Osteoblast (primary cell): ENCODE measurements around the gene GGA1. TPM values are rescaled to one million over a fixed set of nuclear protein-coding genes. Genes with fewer than 3 reads are reported as not detected.

Experiments
- DNase-seq: peaks from one replicate; pipeline ENCODE4 v3.0.0; 2011; ENCODE audit warnings: low spot score, mixed read lengths; ENCODE audit not compliant: insufficient read length; ENCODE audit errors: missing footprints
- H2AFZ ChIP-seq: 2 replicates; pipeline ENCODE4 v1.6.0; 2011; ENCODE audit warnings: mild to moderate bottlenecking, low read length
- H3K27ac ChIP-seq: 2 replicates; pipeline ENCODE4 v1.5.1; 2011; ENCODE audit warnings: mild to moderate bottlenecking, low read depth, low read length, moderate library complexity
- H3K27me3 ChIP-seq: 2 replicates; pipeline ENCODE4 v1.6.0; 2012; ENCODE audit warnings: mild to moderate bottlenecking, control low read depth, inconsistent platforms, low read length, moderate library complexity; ENCODE audit not compliant: insufficient read depth
- H3K36me3 ChIP-seq: 2 replicates; pipeline ENCODE4 v1.5.1; 2011; ENCODE audit warnings: mild to moderate bottlenecking, low read length, control low read depth, moderate library complexity; ENCODE audit not compliant: insufficient read depth
- H3K4me1 ChIP-seq: 2 replicates; pipeline ENCODE4 v1.5.1; 2011; ENCODE audit warnings: mild to moderate bottlenecking, low read length, control low read depth, moderate library complexity; ENCODE audit not compliant: insufficient read depth
- H3K4me2 ChIP-seq: 2 replicates; pipeline ENCODE4 v1.6.0; 2011; ENCODE audit warnings: mild to moderate bottlenecking, low read length; ENCODE audit not compliant: insufficient read depth
- H3K4me3 ChIP-seq: fragments of 200-600 bp; sonication (generic); 3 replicates; pipeline ENCODE4 v1.5.1; 2012; ENCODE audit warnings: mild to moderate bottlenecking, low read length, inconsistent platforms; ENCODE audit not compliant: insufficient read depth
- H3K79me2 ChIP-seq: 2 replicates; pipeline ENCODE4 v1.6.0; 2012; ENCODE audit warnings: mild to moderate bottlenecking, low read length, control low read depth, inconsistent platforms; ENCODE audit not compliant: insufficient read depth
- H3K9me3 ChIP-seq: 2 replicates; pipeline ENCODE4 v1.5.1; 2011; ENCODE audit warnings: low read depth, low read length, control low read depth
- H4K20me1 ChIP-seq: 2 replicates; pipeline ENCODE4 v1.6.0; 2012; ENCODE audit warnings: mild to moderate bottlenecking, low read length, control low read depth; ENCODE audit not compliant: insufficient read depth
- total RNA-seq: library from RNA; depleted of rRNA; stranded (reverse); fragments of >200 nt; gene quantifications from 2 replicates; pipeline ENCODE4 v1.2.3, GENCODE V29; 2012
- TF ChIP-seq, protein P1 (sequence below): IDR thresholded peaks from 2 replicates; pipeline ENCODE4 v1.5.1; 2011; ENCODE audit warnings: mild to moderate bottlenecking, low read depth, low read length, moderate library complexity; ENCODE audit errors: extremely low read depth

GGA1 gene, protein sequence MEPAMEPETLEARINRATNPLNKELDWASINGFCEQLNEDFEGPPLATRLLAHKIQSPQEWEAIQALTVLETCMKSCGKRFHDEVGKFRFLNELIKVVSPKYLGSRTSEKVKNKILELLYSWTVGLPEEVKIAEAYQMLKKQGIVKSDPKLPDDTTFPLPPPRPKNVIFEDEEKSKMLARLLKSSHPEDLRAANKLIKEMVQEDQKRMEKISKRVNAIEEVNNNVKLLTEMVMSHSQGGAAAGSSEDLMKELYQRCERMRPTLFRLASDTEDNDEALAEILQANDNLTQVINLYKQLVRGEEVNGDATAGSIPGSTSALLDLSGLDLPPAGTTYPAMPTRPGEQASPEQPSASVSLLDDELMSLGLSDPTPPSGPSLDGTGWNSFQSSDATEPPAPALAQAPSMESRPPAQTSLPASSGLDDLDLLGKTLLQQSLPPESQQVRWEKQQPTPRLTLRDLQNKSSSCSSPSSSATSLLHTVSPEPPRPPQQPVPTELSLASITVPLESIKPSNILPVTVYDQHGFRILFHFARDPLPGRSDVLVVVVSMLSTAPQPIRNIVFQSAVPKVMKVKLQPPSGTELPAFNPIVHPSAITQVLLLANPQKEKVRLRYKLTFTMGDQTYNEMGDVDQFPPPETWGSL
- total RNA-seq = 36.2 and 38.6 TPM in 2 replicates

DNA sequence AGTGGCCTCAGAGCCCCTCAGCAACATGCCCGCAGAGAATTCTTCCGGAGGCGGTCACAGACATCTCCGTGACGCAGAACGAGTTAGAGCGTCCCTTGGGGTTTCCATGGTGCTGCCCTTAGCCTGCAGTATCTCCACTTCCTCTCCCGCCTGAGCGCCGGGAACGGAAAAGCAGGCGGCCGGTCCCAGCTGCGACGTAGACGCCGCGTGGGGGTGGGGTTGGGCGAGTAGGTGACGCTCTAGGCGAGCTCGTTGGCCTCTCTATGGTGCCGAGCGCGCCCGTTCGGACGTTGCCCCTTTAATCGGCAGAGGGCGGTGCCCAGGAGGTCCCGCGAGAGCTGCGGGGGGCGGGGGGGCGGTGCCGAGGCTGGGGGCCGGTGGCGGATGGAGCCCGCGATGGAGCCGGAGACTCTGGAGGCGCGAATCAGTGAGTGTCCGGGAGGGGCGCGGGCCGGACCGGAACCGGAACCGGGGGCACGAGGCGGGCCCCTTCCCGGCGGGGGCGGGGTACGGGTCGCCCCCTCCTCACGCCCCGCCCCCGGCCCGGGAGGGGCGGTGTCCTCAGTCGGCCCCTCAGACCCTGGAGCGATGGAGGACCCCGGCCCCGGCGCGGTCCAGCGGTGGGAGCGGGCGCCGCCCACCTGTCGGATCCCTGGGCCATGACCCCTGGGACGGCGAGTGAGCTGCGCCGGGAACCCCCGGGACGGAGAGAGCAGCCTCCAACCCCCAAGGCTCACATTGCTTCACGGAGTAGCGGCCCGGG, at the start of gene GGA1:
Gene GGA1 (plus strand): TSS at position 358 of the 763 bp plus-strand sequence. CDS start 27 bp downstream, at position 385.
- H3K4me2 ChIP-seq = peak within 1 kb of the TSS; percentile 96
- peaks cover 34% of the 10 kb centered on the region for H3K79me2 ChIP-seq
- H3K4me3 ChIP-seq = peak within 1 kb of the TSS; percentile 79
- H4K20me1 ChIP-seq = no peaks in the 10 kb centered on the region
- TF ChIP-seq, protein P1, sequence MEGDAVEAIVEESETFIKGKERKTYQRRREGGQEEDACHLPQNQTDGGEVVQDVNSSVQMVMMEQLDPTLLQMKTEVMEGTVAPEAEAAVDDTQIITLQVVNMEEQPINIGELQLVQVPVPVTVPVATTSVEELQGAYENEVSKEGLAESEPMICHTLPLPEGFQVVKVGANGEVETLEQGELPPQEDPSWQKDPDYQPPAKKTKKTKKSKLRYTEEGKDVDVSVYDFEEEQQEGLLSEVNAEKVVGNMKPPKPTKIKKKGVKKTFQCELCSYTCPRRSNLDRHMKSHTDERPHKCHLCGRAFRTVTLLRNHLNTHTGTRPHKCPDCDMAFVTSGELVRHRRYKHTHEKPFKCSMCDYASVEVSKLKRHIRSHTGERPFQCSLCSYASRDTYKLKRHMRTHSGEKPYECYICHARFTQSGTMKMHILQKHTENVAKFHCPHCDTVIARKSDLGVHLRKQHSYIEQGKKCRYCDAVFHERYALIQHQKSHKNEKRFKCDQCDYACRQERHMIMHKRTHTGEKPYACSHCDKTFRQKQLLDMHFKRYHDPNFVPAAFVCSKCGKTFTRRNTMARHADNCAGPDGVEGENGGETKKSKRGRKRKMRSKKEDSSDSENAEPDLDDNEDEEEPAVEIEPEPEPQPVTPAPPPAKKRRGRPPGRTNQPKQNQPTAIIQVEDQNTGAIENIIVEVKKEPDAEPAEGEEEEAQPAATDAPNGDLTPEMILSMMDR = no peak
- H3K27me3 ChIP-seq = peaks cover 16% of the 10 kb centered on the region
- H2AFZ ChIP-seq = peak within 1 kb of the TSS; percentile 89
- H3K4me1 ChIP-seq = peaks cover 36% of the 10 kb centered on the region
- peak; percentile 98 for DNase-seq
- H3K27ac ChIP-seq = peak within 1 kb of the TSS; percentile 93
- no peaks in the 10 kb centered on the region for H3K9me3 ChIP-seq
- no peaks in the 10 kb centered on the region for H3K36me3 ChIP-seq

DNA sequence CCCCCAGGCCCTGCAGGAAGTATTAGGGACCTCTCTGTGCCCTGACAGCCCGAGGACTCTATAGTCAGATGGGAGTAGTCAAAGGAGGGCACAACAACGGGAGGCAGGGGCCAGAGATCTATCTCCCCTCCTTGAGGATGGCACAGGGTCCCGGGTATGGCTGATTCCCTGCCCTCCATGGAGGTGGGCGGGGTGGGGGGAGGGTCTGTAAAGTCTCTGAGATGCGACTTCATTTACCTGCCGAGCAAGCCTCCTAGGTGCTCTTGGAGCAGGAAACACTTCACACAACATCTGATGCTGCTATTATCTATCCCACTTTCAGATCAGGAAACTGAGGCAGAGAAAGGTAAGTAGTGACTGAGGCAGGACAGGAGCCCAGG, 49.1 kb upstream of the GGA1 start:
- no peaks in the 10 kb centered on the region for H3K27me3 ChIP-seq
- peak overlapping the region; percentile 95 for H3K4me3 ChIP-seq
- peaks cover 36% of the 10 kb centered on the region for H3K79me2 ChIP-seq
- peak overlapping the region; percentile 78 for H2AFZ ChIP-seq
- H3K4me1 ChIP-seq = peaks cover 38% of the 10 kb centered on the region
- TF ChIP-seq, protein P1 = no peak
- peak; percentile 57 for DNase-seq
- H3K4me2 ChIP-seq = peak overlapping the region; percentile 76
- peaks cover 5% of the 10 kb centered on the region for H3K36me3 ChIP-seq
- H4K20me1 ChIP-seq = peaks cover 34% of the 10 kb centered on the region
- H3K27ac ChIP-seq = peak overlapping the region; percentile 58
- H3K9me3 ChIP-seq = no peaks in the 10 kb centered on the region

DNA sequence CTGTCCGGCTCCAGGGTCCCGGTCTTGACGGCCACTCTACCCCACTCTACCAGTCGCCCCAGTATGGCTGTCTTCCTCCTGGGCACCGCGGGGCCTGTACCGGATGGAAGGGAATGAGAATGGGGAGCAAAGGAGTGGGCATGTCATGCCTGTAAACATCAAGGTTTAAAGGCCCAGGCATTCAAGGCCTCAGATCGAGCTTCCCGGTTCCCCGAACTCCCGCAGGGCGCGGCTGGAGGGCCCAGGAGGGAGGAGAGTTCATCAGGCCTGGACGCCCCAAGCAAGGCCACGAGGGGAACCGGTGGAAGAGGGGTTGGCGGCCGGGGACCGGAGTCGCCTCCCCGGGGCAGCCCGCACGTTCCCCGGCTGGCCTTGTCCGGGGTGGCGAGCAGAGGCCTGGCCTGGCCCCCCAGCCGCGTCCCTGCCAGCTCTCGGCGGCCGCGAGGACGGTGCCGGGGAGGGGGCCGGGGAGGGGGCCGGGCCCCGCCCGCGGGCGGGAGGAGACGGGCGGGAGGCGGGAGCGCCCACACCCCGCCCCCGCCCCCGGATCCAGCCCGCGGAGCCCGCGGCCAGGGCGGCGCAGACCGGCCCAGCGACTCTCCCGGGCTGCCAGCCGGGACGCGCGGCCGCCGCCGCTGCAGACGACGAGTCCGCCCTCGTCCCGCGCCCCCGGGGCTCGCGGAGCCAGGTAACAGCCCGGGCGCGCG, 48.6 kb upstream of the GGA1 start, which contains the start of gene CDC42EP1:
Gene CDC42EP1 (plus strand): TSS at position 580 of the 707 bp plus-strand sequence. CDS start 5,870 bp downstream, outside the sequence.
- peaks cover 40% of the 10 kb centered on the region for H3K79me2 ChIP-seq
- no peaks in the 10 kb centered on the region for H3K27me3 ChIP-seq
- peak within 1 kb of the TSS; percentile 78 for H2AFZ ChIP-seq
- H4K20me1 ChIP-seq = peaks cover 39% of the 10 kb centered on the region
- TF ChIP-seq, protein P1 = no peak
- peak within 1 kb of the TSS; percentile 95 for H3K4me3 ChIP-seq
- DNase-seq = peak; percentile 95
- H3K4me2 ChIP-seq = peak within 1 kb of the TSS; percentile 96
- no peaks in the 10 kb centered on the region for H3K9me3 ChIP-seq
- peaks cover 40% of the 10 kb centered on the region for H3K4me1 ChIP-seq
- peak within 1 kb of the TSS; percentile 76 for H3K27ac ChIP-seq
- peaks cover 5% of the 10 kb centered on the region for H3K36me3 ChIP-seq
